Ishikawa (cell line): Measurements from ENCODE around the gene ZNF618.

ENCODE experiments used
- CEBPB ChIP-seq: IDR thresholded peaks from 2 replicates; pipeline ENCODE4 v1.6.1; 2012
- CREB1 ChIP-seq: IDR thresholded peaks from 2 replicates; pipeline ENCODE4 v1.6.1; 2012; ENCODE audit warnings: low read depth
- EGR1 ChIP-seq: IDR thresholded peaks from 2 replicates; pipeline ENCODE4 v1.6.1; 2012
- EP300 ChIP-seq: IDR thresholded peaks from 2 replicates; pipeline ENCODE4 v1.6.1; 2012; ENCODE audit warnings: borderline replicate concordance
- FOXM1 ChIP-seq: IDR thresholded peaks from 2 replicates; pipeline ENCODE4 v1.6.1; 2012; ENCODE audit warnings: low read depth, borderline replicate concordance
- NFIC ChIP-seq: IDR thresholded peaks from 2 replicates; pipeline ENCODE4 v1.6.1; 2012
- RAD21 ChIP-seq: IDR thresholded peaks from 2 replicates; pipeline ENCODE4 v1.6.1; 2012; ENCODE audit warnings: low read depth
- TAF1 ChIP-seq: IDR thresholded peaks from 2 replicates; pipeline ENCODE4 v1.6.1; 2012; ENCODE audit warnings: low read depth, mild to moderate bottlenecking
- TCF12 ChIP-seq: IDR thresholded peaks from 2 replicates; pipeline ENCODE4 v1.6.1; 2012; ENCODE audit warnings: low read depth
- TEAD4 ChIP-seq: IDR thresholded peaks from 2 replicates; pipeline ENCODE4 v1.6.1; 2012
- USF1 ChIP-seq: IDR thresholded peaks from 2 replicates; pipeline ENCODE4 v1.6.1; 2012
- YY1 ChIP-seq: IDR thresholded peaks from 2 replicates; pipeline ENCODE4 v1.6.1; 2012; ENCODE audit warnings: low read depth
- ZBTB7A ChIP-seq: IDR thresholded peaks from 2 replicates; pipeline ENCODE4 v1.6.1; 2012; ENCODE audit warnings: low read depth
- TF ChIP-seq, protein P1 (sequence below): IDR thresholded peaks from 2 replicates; pipeline ENCODE4 v1.6.1; 2012; ENCODE audit warnings: low read depth, mild to moderate bottlenecking
- TF ChIP-seq, protein P2 (sequence below): IDR thresholded peaks from 2 replicates; pipeline ENCODE4 v1.6.1; 2012

The ZNF618 gene

DNA sequence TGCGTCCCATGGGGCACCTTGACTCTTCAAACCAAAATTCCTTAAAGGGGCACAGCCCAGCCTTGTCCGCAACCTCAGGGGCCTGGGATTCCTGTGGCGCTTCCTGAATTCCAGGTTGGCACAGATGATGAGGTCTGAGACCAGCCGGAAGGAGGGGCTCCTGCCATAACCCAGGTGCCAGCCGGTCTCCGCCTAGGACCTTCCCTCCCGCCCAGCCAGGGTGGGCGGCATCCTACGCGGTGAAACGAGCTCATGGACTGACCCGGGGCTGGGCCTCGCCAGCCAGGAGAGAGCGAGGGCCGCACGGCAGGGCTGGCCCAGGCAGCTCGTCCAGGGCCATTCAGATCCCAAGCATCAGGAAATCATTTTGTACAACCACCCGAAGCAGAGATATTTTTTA lies 179.0 kb downstream of the ZNF618 start:
- TF ChIP-seq USF1 (no peak), EP300 (no peak), TEAD4 (no peak), EGR1 (no peak), NFIC (no peak), CREB1 (no peak), TAF1 (no peak), CEBPB (no peak), YY1 (no peak), RAD21 (no peak), ZBTB7A (no peak), TCF12 (no peak), FOXM1 (no peak)
- TF ChIP-seq, protein P1, sequence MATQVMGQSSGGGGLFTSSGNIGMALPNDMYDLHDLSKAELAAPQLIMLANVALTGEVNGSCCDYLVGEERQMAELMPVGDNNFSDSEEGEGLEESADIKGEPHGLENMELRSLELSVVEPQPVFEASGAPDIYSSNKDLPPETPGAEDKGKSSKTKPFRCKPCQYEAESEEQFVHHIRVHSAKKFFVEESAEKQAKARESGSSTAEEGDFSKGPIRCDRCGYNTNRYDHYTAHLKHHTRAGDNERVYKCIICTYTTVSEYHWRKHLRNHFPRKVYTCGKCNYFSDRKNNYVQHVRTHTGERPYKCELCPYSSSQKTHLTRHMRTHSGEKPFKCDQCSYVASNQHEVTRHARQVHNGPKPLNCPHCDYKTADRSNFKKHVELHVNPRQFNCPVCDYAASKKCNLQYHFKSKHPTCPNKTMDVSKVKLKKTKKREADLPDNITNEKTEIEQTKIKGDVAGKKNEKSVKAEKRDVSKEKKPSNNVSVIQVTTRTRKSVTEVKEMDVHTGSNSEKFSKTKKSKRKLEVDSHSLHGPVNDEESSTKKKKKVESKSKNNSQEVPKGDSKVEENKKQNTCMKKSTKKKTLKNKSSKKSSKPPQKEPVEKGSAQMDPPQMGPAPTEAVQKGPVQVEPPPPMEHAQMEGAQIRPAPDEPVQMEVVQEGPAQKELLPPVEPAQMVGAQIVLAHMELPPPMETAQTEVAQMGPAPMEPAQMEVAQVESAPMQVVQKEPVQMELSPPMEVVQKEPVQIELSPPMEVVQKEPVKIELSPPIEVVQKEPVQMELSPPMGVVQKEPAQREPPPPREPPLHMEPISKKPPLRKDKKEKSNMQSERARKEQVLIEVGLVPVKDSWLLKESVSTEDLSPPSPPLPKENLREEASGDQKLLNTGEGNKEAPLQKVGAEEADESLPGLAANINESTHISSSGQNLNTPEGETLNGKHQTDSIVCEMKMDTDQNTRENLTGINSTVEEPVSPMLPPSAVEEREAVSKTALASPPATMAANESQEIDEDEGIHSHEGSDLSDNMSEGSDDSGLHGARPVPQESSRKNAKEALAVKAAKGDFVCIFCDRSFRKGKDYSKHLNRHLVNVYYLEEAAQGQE: no peak
- TF ChIP-seq, protein P2, sequence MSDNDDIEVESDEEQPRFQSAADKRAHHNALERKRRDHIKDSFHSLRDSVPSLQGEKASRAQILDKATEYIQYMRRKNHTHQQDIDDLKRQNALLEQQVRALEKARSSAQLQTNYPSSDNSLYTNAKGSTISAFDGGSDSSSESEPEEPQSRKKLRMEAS: no peak

GRCh38 chr9:114055894-114056293 lies 179.8 kb downstream of the ZNF618 start:
- TF ChIP-seq YY1: no peak
- no peak for TF ChIP-seq USF1
- TF ChIP-seq CREB1: no peak
- no peak for TF ChIP-seq FOXM1
- TF ChIP-seq, protein P2: no peak
- no peak for TF ChIP-seq TAF1
- TF ChIP-seq EGR1: no peak
- TF ChIP-seq, protein P1: no peak
- TF ChIP-seq NFIC: no peak
- no peak for TF ChIP-seq ZBTB7A
- no peak for TF ChIP-seq EP300

DNA sequence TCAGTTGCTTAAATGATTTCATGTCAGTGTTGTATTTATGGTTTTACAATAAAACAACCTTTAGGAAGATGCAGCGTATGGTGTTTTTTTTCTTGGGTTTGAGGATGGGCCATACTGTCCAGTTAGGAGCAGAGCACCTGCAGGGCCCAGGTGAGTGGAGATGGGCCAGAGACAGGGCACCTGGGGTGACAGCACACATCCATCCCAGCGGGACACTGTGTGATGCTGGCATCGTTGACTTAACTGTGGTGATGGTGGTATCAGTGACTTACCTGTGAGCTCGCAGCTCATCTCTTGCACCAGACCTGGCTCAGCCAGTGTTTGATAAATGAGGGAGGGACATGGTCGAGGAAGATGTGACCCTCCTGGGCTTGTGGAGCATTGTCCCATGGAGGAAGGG lies 180.4 kb downstream of the ZNF618 start:
- TF ChIP-seq USF1: no peak
- TF ChIP-seq, protein P1: no peak
- no peak for TF ChIP-seq EGR1
- no peak for TF ChIP-seq TCF12
- no peak for TF ChIP-seq TAF1
- no peak for TF ChIP-seq NFIC
- TF ChIP-seq FOXM1: no peak
- no peak for TF ChIP-seq YY1
- TF ChIP-seq, protein P2: no peak
- no peak for TF ChIP-seq CEBPB
- TF ChIP-seq TEAD4: no peak

DNA sequence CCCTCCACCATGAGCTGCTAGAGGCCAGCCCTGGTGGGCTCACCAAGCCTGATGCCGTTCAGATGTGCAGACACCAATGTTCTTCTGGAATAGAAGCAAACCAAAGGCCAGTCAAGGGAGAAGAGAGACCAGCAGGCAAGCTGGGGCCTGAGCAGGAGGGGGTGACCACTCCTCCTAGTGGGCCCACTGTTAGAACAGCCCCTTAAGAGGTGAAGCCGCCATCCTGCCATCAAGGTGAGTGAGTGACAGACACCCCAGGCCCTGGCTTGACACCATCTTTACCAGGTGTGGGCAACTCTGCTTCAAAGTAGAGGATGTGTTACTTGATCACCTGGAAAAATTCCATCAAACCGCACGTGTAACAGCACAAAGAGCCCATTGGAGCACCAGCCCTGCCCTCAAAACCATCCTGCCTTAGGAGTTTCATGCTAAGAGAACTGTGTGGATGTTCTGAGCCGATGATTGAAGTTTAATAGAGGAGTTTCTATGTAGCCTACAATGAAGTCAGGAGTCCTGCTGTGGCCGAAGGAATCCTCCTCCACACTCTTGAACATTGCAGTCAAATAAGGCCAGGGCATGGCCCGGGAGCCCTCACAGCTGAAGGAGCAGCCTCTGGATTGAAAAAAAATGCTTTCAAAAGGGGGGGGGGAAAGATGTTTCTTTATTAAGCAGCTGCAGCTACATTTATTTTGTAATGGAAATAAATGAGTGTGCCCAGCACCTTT lies 181.2 kb downstream of the ZNF618 start:
- TF ChIP-seq EGR1 (no peak), CREB1 (no peak)
